Inferior parietal cortex (tissue), 1 donor: Measurements from ENCODE around the gene BABAM2.
"Not testable (repeated sequence)": the region's sequence is repeated elsewhere in the genome, so short reads cannot be mapped to it uniquely, and the experiment has no call there.

Experiments used
- DNase-seq: peaks from one replicate; pipeline ENCODE4 v3.0.0-alpha.2; 2016; ENCODE audit errors: extremely low spot score

The BABAM2 gene

DNA sequence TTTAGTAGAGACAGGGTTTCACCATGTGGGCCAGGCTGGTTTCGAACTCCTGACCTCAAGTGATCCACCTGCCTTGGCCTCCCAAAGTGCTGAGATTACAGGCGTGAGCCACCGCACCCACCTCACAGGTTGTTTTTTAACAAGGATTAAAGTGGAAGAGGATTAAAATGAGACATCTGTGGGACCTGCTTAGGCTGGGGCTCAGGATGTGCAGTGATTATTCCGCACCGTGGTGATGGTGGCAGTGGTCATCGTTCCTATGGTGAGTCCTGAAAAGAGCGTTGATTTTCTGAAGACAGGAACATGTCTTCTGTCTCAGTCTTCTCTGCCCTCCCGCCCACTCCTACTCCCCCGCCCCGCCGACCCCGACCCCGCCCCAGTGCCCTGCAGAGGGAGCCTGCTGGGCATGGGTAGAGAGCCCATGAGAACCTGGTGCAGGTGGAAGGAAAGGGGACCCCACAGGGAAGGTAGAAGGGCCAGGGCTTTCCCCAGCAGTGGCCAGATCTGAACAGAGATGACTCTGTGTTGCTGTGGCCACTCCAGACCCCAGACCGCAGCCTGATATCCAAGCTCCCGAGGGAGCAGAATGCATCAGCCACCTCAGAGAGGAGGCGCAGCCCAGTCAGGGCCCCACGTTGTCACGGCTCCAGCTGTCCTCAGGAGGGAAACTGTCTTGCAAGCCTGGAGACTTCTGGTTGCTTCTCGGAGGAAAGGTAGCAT is 467.6 kb downstream of the BABAM2 start:
- no peak for DNase-seq

DNA sequence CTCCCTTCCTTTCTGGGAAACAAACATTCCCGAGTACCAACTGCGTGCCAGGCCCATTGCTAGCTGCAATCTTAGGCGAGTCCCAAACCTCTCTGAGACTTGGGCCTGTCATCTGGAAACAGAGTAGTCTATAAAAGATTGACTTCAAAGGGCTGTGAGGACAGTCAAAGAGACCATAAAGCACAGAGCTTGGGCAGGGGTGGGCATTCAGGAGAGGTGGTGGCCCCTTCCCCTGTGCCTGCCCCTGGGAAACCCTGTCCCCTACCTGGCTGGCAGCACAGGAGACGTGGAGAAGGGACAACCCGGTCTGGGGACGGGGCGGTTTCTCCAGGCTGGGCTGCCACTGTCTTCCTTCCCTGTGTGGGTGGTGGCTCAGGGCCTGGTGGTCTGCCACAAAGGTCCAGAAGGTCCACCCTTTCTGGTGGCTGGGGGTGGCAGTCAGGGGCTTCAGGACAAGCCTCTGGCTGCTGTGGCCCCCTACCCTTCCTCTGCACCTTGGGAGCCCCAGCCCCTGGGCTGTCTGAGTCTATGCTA is 468.2 kb downstream of the BABAM2 start:
- DNase-seq: no peak

DNA sequence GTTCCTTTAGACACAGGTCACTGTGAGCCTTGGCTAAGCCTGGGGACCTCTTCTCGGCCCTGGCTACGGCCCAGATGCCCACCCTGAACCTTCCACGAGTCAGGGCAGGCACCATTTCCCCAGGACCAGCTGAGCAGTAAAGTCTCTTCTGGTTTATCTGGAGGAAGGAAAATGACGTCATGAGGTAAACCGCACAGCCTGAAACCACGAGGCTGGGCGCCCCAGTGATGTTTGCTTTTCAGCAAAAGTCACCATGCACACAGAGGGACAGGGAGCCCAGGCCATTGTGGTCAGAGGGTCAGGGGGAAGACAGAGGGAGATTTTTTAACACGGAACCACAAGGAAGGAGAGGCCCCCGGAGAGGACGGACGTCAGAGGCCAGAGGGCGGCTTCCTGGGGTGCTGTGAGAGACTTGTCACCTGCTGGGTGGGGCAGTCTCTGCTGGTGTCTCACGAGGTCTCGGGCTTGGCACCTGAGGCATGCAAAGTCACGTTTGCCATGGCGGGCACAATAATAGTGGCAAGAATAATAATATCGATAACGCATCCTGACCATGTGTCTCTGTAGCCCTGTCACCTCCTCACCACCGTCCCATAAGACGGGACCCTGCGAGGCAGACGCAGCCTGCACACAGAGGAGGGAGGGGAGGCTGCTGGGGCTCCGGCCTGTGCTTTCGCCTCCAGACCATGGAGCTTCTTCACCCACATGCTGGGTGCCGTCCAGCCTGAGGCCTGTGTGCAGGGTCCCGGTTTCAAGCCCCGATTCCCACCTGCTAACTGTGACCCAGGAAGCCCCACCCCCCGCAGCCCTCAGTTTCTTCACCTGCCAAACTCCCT is 468.9 kb downstream of the BABAM2 start:
- DNase-seq: peak; percentile 37

DNA sequence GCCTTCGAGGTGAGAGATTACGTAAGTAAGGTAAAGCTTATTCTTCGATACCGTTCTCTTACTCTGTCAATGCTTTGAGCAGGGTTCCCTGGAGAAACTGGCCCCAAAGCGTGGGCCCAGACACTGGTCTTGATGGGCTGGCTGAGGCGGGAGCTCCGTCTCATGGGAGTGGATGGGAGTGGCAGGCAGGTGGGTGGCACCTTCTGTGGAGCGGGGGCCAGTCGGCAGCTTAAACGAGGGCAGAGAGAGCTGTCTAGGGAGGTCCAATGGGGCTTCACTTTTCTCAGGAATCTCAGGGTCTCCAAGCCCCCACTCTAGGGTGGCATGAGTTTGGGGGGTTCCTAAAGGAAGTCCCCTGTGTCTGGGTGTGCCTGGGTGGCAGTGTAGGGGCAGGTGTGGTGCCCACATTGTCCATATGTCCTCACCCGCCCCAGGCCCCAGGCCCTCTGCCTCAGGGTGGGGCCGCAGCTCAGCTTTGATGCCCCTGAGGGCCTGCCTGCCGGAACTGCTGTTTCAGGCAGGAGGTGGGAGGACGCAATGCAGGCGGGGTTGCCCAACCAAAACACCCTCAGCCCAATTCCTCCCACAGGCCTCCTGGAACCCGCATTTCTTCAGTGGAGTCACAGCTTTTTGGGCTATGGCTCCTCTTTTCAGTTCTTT is 469.7 kb downstream of the BABAM2 start:
- no peak for DNase-seq

DNA sequence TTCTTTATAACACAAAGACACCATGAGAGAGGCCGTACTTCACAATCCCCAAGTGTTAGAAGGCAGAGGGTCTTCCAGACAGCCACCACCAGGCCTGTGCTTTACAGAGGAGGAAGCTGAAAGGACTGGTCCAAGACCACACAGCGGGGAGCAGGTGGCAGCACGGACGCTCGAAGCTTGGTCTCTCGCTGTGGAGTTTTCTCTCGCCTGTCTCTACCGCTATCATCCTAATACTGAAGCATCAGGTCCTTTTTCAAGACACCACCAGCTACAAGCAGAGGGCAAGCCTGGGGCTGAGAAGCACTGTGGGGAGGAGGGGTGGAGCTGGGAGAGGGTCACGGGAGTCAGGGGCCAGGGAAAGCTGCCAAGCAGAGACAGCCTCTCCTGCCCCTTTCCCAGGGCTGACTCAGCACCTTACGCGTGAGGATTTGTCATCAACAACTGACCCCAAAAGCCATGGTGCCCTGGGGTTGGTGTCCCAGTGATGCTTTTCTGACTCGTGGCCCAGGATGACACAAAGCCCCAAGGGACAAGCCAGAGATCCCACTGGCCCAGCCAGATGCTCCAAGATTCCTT is 470.3 kb downstream of the BABAM2 start:
- DNase-seq: no peak

DNA sequence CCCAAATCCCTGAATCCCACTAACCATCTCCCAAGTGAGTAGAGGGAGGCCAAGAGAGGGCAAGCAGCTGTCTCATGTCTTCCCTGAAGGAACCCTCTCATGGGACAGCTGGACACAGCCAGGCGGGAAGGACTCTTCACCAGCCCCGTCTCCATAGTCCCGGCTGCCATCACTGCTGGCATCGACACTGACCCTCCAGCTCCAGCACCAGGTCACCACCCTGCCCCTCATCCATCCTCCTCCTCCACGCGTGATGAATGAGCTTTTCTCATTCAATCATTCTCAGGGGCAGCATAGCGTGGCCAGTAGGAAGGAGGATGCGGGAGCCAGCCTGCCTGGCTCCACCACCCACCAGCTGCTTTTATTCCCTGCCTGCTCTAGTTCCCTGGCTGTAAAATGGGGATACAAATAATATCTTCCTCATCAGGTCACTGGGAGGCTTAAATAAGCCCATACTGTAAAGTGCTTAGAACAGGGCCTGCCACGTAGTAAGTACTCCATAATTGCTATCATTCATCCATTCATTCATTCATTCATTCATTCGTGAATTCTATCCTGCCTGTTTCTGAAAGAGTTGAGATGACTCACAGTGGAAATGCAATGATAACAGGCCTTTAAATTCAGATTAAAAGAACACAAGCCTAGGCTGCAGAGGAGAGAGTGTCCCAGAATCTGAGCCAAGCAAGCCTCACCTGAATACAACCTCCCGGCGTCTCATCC is 471.6 kb downstream of the BABAM2 start:
- DNase-seq: no peak

DNA sequence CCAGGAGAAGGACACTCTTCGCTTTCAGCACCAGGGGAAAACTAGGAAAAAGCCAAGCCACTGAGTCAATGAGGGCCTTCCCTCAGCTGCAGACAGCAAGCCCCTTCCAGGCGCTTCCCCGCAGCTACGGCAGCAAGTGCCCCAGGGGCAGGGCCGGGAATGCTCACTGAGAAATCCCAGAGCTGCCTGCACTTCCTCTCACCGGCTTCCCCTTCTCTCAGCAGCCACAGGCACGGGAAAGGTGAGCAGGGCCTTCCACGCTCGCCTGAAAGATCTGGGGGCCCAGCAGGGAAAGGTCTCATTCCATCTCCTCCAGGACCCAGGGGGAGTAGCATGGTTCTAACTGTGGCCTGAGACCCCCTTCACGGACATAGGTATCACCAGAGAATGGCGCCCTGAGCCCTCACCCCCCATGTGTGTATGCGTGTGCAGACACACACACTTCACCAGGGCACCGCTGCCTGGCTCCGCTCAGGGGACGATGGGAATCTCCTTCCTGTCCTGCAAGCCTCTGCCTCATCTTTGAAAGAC is 472.5 kb downstream of the BABAM2 start:
- DNase-seq: no peak

DNA sequence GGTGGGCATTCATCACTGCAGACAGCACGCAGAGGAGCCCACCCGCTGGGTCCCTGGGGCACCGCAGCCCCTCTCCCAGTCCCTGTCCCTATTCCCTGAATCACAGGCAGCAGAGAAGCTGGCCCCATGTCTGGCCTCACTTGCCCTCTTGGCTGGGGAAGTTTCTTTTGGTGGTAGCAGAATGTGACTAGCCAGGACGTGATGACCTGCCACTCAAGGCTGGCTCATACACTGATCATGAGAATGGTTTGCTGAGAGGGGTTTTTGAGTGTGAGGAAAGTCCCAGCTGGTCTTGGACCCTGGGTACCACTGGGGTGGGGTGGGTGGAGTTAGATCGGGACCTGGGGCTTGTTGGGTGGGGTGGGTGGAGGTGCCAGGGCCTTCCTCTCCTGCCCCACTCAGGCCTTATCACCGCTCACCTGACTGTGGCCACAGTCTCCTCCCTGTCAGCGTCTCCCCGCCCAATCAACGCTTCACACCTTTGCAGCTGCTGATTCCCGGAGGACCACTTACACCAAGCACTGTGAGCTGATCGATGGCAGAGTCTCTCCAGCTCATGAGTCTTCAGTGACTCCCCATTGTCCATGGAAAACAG is 473.3 kb downstream of the BABAM2 start:
- no peak for DNase-seq

DNA sequence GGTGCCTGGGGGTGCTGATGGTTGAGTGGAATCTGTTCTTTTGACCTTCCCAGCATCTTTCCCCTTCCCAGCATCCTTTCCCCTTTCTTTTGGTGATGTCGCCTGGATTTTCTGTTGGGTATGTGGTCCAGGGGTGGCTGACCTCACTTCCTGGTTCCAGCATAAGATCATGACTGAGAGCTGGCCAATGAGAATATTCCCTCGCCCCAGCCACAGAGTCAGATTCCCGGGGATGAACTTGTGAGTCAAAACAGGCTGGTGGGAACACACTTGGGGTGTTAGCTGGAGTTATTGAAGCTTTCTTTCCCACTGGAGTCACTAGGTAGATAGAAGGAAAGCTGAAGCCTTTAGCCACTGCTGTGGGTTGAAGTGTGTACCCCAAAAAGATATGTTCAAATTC is 474.1 kb downstream of the BABAM2 start:
- no peak for DNase-seq

DNA sequence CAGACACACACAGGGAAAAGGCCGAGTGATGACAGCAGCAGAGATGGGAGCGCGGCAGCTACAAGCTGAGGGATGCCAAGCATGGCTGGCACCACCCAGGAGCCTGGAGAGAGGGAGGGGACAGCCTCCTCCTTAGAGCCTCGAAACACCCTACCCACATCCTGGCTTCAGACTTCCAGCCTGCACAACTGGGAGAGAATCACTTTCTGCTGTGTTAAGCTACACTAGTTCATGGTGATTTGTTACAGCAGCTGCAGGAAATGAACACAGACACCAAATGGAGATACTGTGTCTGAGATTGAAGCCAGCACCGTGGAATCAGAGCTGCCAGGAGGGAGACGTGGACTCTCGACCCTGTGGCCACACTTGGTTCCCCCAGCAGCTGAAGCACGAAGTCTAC is 474.6 kb downstream of the BABAM2 start:
- DNase-seq: no peak

DNA sequence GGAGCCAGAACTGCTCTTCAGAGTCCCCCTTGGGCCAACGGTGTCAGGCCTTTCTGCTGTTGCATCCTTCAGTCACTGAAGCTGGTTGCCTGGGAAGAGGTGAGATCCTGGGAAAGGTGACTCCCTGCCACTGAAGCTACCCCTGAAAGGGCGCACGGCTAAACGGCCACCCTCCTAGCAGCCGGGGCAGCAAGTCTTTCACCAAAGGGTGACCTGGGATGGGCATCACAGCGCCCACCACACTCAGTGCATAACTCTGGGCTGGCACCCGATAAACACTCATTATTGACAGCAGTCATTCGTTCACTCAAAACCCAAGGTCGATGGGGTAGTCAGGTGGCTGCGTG is 475.6 kb downstream of the BABAM2 start:
- DNase-seq: no peak

DNA sequence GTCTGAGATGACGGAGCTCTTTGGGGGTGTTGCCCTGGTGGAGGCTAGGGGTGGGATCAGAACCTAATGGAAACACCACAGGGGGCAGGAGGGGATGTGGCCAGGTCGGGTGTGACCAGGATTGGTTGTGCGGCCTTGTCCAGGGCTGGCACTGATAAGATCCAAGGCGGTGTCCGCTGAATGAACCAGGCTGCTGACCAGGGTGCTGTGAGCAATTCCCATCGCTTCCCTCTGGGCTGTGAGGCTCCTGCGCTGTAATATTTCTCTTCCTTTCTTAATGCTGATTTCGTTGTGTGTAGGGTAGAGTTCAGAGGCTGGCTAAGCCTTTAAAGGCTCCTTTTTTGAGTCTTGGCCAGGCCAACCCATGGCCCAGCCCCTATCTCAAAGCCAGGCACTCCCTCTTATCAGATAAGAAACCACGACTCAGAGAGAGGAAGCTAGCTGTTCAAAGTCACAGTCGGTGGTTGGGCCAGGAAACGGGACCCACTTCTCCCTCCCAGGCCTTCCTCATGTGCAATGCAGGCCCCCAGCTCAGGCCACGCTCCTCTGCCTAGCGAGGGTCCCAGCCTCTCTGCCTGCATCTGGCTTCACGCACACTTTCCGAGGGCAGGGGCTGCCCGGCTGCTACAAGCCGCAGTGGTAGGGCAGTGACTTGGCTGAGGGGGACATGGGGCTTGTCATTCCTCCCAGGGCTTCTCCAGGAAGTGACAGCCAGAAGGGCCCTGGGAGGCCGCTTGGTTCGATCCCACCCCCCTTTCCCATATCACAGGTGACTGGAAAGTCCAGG is 476.2 kb downstream of the BABAM2 start:
- peak; percentile 21 for DNase-seq

DNA sequence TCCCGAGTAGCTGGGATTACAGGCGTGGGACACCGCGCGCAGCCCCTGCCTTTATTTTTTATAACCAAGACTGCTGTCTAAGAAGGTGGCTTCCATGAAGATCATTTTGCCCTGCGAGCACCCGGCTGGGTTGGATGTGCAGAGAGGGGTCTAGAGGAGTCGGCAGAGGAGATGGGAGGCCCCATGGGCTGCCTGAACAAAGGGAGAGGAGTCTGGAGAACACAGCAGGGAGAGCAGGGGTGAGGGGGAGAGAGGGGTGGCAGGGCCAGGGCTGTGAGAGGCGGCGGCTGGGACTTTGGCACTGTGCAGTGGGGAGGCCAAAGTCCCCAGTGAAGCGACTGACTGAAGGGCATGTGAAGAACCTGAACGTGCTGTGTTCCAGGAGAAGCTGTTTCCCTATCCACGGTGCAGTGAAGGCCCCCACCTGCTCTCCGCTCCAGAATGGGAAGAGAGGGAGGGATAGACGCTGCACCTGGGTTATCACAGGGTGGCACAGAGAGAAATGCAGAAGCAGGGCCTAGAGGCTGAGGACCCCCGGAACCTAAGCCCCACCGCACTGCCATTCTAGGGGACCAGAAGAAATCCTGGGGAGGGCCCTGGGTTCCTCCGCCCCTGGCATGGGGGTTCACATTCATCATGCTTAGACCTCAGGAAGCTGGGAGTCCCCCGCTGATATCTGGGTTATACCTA is 477.3 kb downstream of the BABAM2 start:
- no peak for DNase-seq

DNA sequence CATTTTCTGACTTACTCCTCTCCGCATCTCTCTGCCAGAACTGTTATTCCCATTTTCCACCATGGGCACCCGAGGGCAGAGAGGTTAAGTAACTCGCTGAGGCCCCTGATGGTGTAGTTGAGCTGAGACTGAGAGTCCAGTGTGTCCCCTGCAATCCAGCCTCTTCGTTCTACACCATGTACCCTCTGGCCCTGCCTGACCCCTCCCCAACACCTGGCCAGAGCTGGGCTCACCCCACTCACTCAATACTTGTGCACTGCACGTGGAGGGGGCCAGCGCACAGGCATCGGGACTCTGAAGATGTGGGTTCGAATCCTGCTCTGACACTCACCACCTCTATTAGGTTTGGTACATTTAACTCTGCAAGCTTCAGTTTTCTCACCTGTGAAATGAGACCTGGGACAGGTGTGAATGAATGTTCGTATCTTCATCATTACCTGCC is 477.8 kb downstream of the BABAM2 start:
- no peak for DNase-seq

DNA sequence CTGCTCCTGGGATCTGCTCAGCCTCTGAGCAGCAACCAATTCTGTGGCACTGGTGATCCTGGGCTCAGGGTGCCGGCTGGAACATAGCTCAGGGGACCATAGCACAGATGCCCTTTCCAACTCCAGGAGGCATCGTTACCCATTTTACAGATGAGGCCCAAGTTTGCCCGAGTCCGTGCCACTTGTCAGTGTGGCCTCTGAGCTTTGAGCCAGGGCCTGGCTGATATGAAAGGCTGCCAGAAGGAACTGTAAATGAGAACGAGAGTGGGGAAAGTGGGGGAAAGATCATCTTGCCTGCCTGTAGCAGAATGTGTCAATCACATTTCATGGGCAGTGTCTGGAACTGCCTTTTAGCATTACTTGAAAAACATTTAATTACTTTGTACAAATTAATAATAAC is 478.8 kb downstream of the BABAM2 start:
- no peak for DNase-seq

DNA sequence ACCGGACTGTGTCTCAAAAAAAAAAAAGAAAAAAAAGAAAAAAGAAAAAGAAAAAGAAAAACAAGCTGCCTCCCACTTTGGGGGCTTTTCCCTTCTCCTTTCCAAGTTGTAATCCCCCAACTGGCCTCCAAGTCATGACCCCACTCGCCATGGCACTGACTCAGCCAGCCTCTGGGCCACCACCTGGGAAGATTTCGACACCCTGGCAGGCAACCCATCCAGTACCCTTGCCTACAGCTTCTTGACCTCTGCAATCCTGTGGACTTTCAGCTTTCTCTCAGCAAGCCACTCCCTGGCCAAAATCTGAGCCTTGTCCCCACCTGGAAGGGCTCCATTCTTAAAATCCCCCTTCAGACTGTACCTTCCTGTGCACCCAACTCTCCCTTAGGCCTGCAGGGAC is 479.8 kb downstream of the BABAM2 start:
- DNase-seq: no peak

DNA sequence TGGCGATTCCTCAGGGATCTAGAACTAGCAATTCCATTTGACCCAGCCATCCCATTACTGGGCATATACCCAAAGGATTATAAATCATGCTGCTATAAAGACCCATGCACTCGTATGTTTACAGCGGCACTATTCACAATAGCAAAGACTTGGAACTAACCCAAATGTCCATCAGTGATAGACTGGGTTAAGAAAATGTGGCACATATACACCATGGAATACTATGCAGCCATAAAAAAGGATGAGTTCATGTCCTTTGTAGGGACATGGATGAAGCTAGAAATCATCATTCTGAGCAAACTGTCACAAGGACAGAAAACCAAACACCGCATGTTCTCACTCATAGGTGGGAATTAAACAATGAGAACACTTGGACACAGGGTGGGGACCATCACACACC is 481.2 kb downstream of the BABAM2 start:
- DNase-seq: not testable (repeated sequence)

DNA sequence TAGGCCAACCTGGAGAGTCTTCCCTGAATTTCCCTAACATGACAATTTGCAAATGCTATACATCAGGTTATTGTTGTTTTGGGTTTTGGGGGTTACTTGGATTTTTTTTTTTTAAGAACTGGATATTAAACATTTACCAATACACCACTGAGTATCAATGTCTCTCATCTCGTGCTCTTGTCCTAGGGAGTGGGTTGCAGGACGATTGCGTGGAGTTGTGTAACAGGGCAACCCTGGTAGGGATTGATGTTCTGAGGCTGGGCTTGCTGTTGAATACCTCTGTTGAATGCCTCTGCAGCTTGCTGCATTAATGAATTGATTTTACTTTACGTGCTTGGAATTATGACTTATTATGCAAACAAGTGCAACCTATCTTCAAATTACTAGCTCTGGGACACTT is 483.3 kb downstream of the BABAM2 start:
- DNase-seq: no peak

DNA sequence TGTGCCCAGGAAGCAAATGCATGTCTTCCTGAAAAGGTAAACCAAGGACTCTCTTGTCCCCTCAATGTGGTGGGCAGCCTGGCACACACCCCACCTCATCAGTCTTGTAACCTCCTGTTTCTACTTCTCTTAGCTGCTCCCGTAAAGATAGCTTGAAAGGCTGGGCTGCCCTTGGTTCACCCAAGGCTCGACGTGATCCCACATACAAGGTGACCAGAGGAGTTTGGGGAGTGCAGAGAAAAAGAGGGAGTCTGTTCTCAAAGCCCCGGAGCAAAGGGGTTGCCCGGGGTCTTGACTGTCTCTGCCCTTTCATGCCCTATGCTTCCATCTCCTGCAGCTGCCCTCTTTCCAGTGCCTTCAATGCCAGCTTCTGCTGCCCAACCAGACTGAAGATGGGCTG is 483.8 kb downstream of the BABAM2 start:
- DNase-seq: no peak
